H1 (cell line): ENCODE results near the gene CWC27. TPM values are rescaled to one million over a fixed set of nuclear protein-coding genes. Genes with fewer than 3 reads are reported as not detected.

ENCODE experiments used
- CTCF ChIA-PET: fragments of 300-600 bp; sonication (Branson Sonifier 250); formaldehyde crosslinking; loops from one replicate; lab custom pipeline; 2021; ENCODE audit not compliant: partially characterized antibody; lab: Charles Lee
- POLR2A ChIA-PET: fragments of 300-600 bp; sonication (Branson Sonifier 250); formaldehyde crosslinking; loops from one replicate; lab custom pipeline; 2021; ENCODE audit warnings: inconsistent platforms; ENCODE audit not compliant: partially characterized antibody; lab: Charles Lee
- DNase-seq, 2 experiments: peaks; one replicate each; pipeline versions ENCODE4 v3.0.0 to v3.0.0-alpha.2; 2010 to 2022; ENCODE audit warnings: low spot score in 2 of 2, low read depth in 1 of 2, mixed read lengths in 1 of 2
- FAIRE-seq: peaks from 2 replicates; lab custom pipeline; 2011; peaks lifted over from hg19 to GRCh38; lab: Jason Lieb, UNC
- H2AFZ ChIP-seq: 2 replicates; pipeline ENCODE4 v1.8.1; 2012; ENCODE audit warnings: low read length, inconsistent platforms
- H2AK5ac ChIP-seq: 2 replicates; pipeline ENCODE4 v1.6.1; 2013; ENCODE audit warnings: low read depth, low read length
- H2BK120ac ChIP-seq: replicated peaks from 2 replicates; pipeline ENCODE3; 2013; ENCODE audit warnings: low read depth, low read length, inconsistent platforms
- H2BK12ac ChIP-seq: 2 replicates; pipeline ENCODE4 v1.6.1; 2013; ENCODE audit warnings: low read depth, low read length
- H2BK15ac ChIP-seq: 2 replicates; pipeline ENCODE4 v1.6.1; 2013; ENCODE audit warnings: low read length
- H2BK20ac ChIP-seq: 2 replicates; pipeline ENCODE4 v1.6.1; 2013; ENCODE audit warnings: low read length
- H2BK5ac ChIP-seq: 2 replicates; pipeline ENCODE4 v1.6.1; 2013; ENCODE audit warnings: low read depth, low read length
- H3K14ac ChIP-seq: 2 replicates; pipeline ENCODE4 v1.6.1; 2013; ENCODE audit warnings: inconsistent platforms; ENCODE audit not compliant: insufficient read length
- H3K18ac ChIP-seq: 2 replicates; pipeline ENCODE4 v1.6.1; 2013; ENCODE audit warnings: low read length; ENCODE audit errors: extremely low read depth
- H3K23ac ChIP-seq: 2 replicates; pipeline ENCODE4 v1.6.1; 2013; ENCODE audit warnings: inconsistent platforms; ENCODE audit not compliant: insufficient read length
- H3K23me2 ChIP-seq: 2 replicates; pipeline ENCODE4 v1.6.1; 2013; ENCODE audit warnings: low read depth, low read length
- H3K27ac ChIP-seq: 2 replicates; pipeline ENCODE4 v1.6.1; 2011; ENCODE audit warnings: low read depth, low read length, inconsistent platforms
- H3K27me3 ChIP-seq, 4 experiments: replicated peaks in 1 of 4; 1 replicate in 1 of 4; 2 replicates in 3 of 4; pipeline versions ENCODE4 v1.6.1 to v1.8.1; 2011 to 2013; ENCODE audit warnings: low read length in 3 of 4, mild to moderate bottlenecking in 3 of 4, inconsistent platforms in 2 of 4, mixed read lengths in 2 of 4, moderate library complexity in 1 of 4; ENCODE audit not compliant: control insufficient read depth in 3 of 4, insufficient read depth in 3 of 4; ENCODE audit errors: extremely low read depth in 1 of 4
- H3K36me3 ChIP-seq, 4 experiments: 2 replicates each; pipeline versions ENCODE4 v1.6.1 to v1.8.1; 2011 to 2013; ENCODE audit warnings: mild to moderate bottlenecking in 4 of 4, low read length in 3 of 4, moderate library complexity in 2 of 4, control low read depth in 1 of 4, inconsistent platforms in 1 of 4; ENCODE audit not compliant: insufficient read depth in 4 of 4, control insufficient read depth in 2 of 4
- H3K4ac ChIP-seq: replicated peaks from 2 replicates; pipeline ENCODE3; 2013; ENCODE audit warnings: low read length, low read depth, mixed read lengths, inconsistent platforms; ENCODE audit not compliant: insufficient read length
- H3K4me1 ChIP-seq, 4 experiments: replicated peaks in 1 of 4; 1 replicate in 1 of 4; 2 replicates in 3 of 4; pipeline versions ENCODE4 v1.6.1 to v1.8.1; 2011 to 2013; ENCODE audit warnings: low read length in 3 of 4, inconsistent platforms in 2 of 4, mixed read lengths in 1 of 4; ENCODE audit not compliant: insufficient read depth in 4 of 4, control insufficient read depth in 3 of 4
- H3K4me2 ChIP-seq, 2 experiments: 2 replicates each; pipeline versions ENCODE4 v1.6.1 to v1.8.1; 2011 to 2013; ENCODE audit warnings: low read depth in 2 of 2, low read length in 2 of 2, control low read depth in 1 of 2, inconsistent platforms in 1 of 2, mild to moderate bottlenecking in 1 of 2; ENCODE audit not compliant: insufficient read depth in 1 of 2
- H3K4me3 ChIP-seq, 4 experiments: fragments of 200-600, 300-600 bp in 1 of 4; sonication (generic), shearing (Covaris generic), sonication (Bioruptor Twin) in 1 of 4; 2 replicates each; pipeline versions ENCODE4 v1.5.1 to v1.8.1; 2011 to 2016; ENCODE audit warnings: low read length in 4 of 4, low read depth in 3 of 4, control low read depth in 2 of 4, inconsistent platforms in 2 of 4, mild to moderate bottlenecking in 2 of 4, mixed read lengths in 1 of 4, moderate library complexity in 1 of 4; ENCODE audit not compliant: insufficient read depth in 2 of 4; ENCODE audit errors: extremely low read depth in 1 of 4
- H3K56ac ChIP-seq: replicated peaks from 2 replicates; pipeline ENCODE3; 2013; ENCODE audit warnings: low read depth, mild to moderate bottlenecking, mixed read lengths, low read length, inconsistent platforms; ENCODE audit not compliant: insufficient read length
- H3K79me1 ChIP-seq: 2 replicates; pipeline ENCODE4 v1.6.1; 2013; ENCODE audit warnings: low read depth, low read length, control low read depth
- H3K79me2 ChIP-seq, 2 experiments: 2 replicates each; pipeline versions ENCODE4 v1.6.1 to v1.8.1; 2012 to 2013; ENCODE audit warnings: low read length in 2 of 2, mild to moderate bottlenecking in 2 of 2, inconsistent platforms in 1 of 2; ENCODE audit not compliant: insufficient read depth in 2 of 2, control insufficient read depth in 1 of 2
- H3K9ac ChIP-seq, 4 experiments: replicated peaks in 1 of 4; 1 replicate in 1 of 4; 2 replicates in 3 of 4; pipeline versions ENCODE4 v1.6.1 to v1.8.1; 2011 to 2013; ENCODE audit warnings: low read depth in 3 of 4, low read length in 3 of 4, control low read depth in 2 of 4, mild to moderate bottlenecking in 2 of 4, moderate library complexity in 2 of 4, inconsistent platforms in 1 of 4; ENCODE audit errors: extremely low read depth in 1 of 4
- H3K9me3 ChIP-seq, 2 experiments: 2 replicates each; pipeline versions ENCODE4 v1.6.1 to v1.8.1; 2012 to 2013; ENCODE audit warnings: mild to moderate bottlenecking in 2 of 2, moderate library complexity in 2 of 2, control low read depth in 1 of 2, inconsistent platforms in 1 of 2, low read depth in 1 of 2, low read length in 1 of 2, mixed read lengths in 1 of 2; ENCODE audit not compliant: insufficient read depth in 2 of 2
- H4K20me1 ChIP-seq, 2 experiments: replicated peaks in 1 of 2; 2 replicates each; pipeline versions ENCODE3 to v1.8.1; 2011 to 2013; ENCODE audit warnings: inconsistent platforms in 2 of 2, low read length in 2 of 2, mild to moderate bottlenecking in 1 of 2; ENCODE audit not compliant: insufficient read depth in 2 of 2, control insufficient read depth in 1 of 2
- H4K5ac ChIP-seq: 2 replicates; pipeline ENCODE4 v1.6.1; 2013; ENCODE audit warnings: low read length, low read depth, mixed read lengths, inconsistent platforms; ENCODE audit not compliant: insufficient read length
- H4K8ac ChIP-seq: 2 replicates; pipeline ENCODE4 v1.8.0; 2013; ENCODE audit warnings: mild to moderate bottlenecking, moderate library complexity, low read length, inconsistent platforms; ENCODE audit not compliant: insufficient read depth; ENCODE audit errors: extremely low read depth
- H4K91ac ChIP-seq: replicated peaks from 2 replicates; pipeline ENCODE3; 2013; ENCODE audit warnings: low read length, mixed read lengths, inconsistent platforms; ENCODE audit not compliant: insufficient read length
- CREB1 ChIP-seq: IDR thresholded peaks from 2 replicates; pipeline ENCODE4 v1.6.1; 2012; ENCODE audit warnings: inconsistent platforms
- HDAC2 ChIP-seq, 2 experiments: fragments of 300-600 bp in 1 of 2; sonication (generic) in 1 of 2; IDR thresholded peaks; 2 replicates each; pipeline ENCODE4 v1.6.1; 2011 to 2012; ENCODE audit warnings: low read depth in 2 of 2, low read length in 2 of 2, mild to moderate bottlenecking in 2 of 2, moderate library complexity in 2 of 2, borderline replicate concordance in 1 of 2, inconsistent platforms in 1 of 2
- JUND ChIP-seq: IDR thresholded peaks from 2 replicates; pipeline ENCODE4 v1.6.1; 2011; ENCODE audit warnings: mild to moderate bottlenecking, improper control_type of control experiment, low read length
- KDM1A ChIP-seq: fragments of 200-600, 300-600 bp; sonication (generic); IDR thresholded peaks from 2 replicates; pipeline ENCODE4 v1.7.1; 2016; ENCODE audit warnings: mild to moderate bottlenecking, low read length, borderline replicate concordance
- MAX ChIP-seq: IDR thresholded peaks from 2 replicates; pipeline ENCODE4 v1.6.1; 2012; ENCODE audit warnings: inconsistent platforms
- NANOG ChIP-seq: IDR thresholded peaks from 2 replicates; pipeline ENCODE4 v1.6.1; 2011; ENCODE audit warnings: low read length, low read depth, mild to moderate bottlenecking, inconsistent platforms; ENCODE audit not compliant: insufficient read depth, poor library complexity, severe bottlenecking
- POLR2AphosphoS5 ChIP-seq: IDR thresholded peaks from 2 replicates; pipeline ENCODE4 v1.6.1; 2011; ENCODE audit warnings: low read depth, low read length
- POU5F1 ChIP-seq: IDR thresholded peaks from 2 replicates; pipeline ENCODE4 v1.6.1; 2011; ENCODE audit warnings: low read depth, mild to moderate bottlenecking, low read length, moderate library complexity
- SAP30 ChIP-seq: fragments of 300-600 bp; sonication (generic); IDR thresholded peaks from 2 replicates; pipeline ENCODE4 v1.7.1; 2012; ENCODE audit warnings: low read length, moderate library complexity, mild to moderate bottlenecking, inconsistent platforms; ENCODE audit not compliant: insufficient read depth, insufficient replicate concordance
- SIN3A ChIP-seq, 2 experiments: IDR thresholded peaks in 1 of 2; conservative IDR thresholded peaks in 1 of 2; 2 replicates each; pipeline ENCODE4 v1.6.1; 2011 to 2012; ENCODE audit warnings: low read length in 2 of 2, improper control_type of control experiment in 1 of 2, low read depth in 1 of 2, mild to moderate bottlenecking in 1 of 2
- SP4 ChIP-seq: IDR thresholded peaks from 2 replicates; pipeline ENCODE4 v1.6.1; 2012; ENCODE audit warnings: low read length, inconsistent platforms
- TEAD4 ChIP-seq: IDR thresholded peaks from 2 replicates; pipeline ENCODE4 v1.6.1; 2012; ENCODE audit warnings: low read depth, low read length, inconsistent platforms, mixed read lengths
- WGBS, 2 experiments: shearing (Covaris generic) in 1 of 2; methylation state at CpG; one replicate each; pipeline versions ENCODE4 v1.1.6 to v1.1.7; 2013 to 2015; ENCODE audit warnings: low lambda C conversion rate in 2 of 2, mixed read lengths in 2 of 2, inconsistent platforms in 1 of 2, low coverage in 1 of 2, missing lambda C conversion rate in 1 of 2; ENCODE audit not compliant: insufficient replicate concordance in 2 of 2, insufficient coverage in 1 of 2, insufficient read length in 1 of 2; ENCODE audit errors: extremely low coverage in 1 of 2, missing lambda C conversion rate in 1 of 2; 5-methylcytosine and 5-hydroxymethylcytosine counted together
- polyA plus RNA-seq, 7 experiments: library from polyadenylated mRNA; depleted of rRNA in 3 of 7; stranded (reverse) in 5 of 7; unstranded in 2 of 7; fragments of >200 nt in 5 of 7; fragments of 200-250 nt in 2 of 7; gene quantifications; 1 replicate in 5 of 7; 2 replicates in 1 of 7; 4 replicates in 1 of 7; pipeline versions ENCODE4 v1.2.1 to v1.2.3, GENCODE V29; 2011 to 2013; ENCODE audit warnings: missing spikeins in 2 of 7, mixed read lengths in 2 of 7
- total RNA-seq: library from RNA; stranded (reverse); fragmentation: NEBNext Ultra II Directional; extraction: Animal tissue kit (Norgen Biotek cat#: 25700); gene quantifications from 2 replicates; pipeline ENCODE4 v1.2.1, GENCODE V29; 2021

The CWC27 gene
- total and polyA plus RNA-seq, 2 of the 8 experiments (the other 6 are each of a cell fraction or from before 2014, with no cell fraction given) = 24.9 to 43.4 TPM

GRCh38 chr5:64765804-64766504 is 2.8 kb upstream of the CWC27 start:
- Histone ChIP-seq H3K18ac (no peak overlapping the region), H4K20me1 (peaks cover 0 to 2% of the 10 kb centered on the region in 2 experiments), H3K23me2 (0 out of 2 replicates have a peak, but pooled peaks cover 2% of the 10 kb centered on the region), H3K27me3 (no peaks in the 10 kb centered on the region), H3K27ac (no peak overlapping the region), H2BK15ac (no peak overlapping the region), H3K4me1 (peaks cover 0 to 9% (median 3%) of the 10 kb centered on the region in 4 experiments; a peak in 4 of 7 replicates), H2BK5ac (no peak overlapping the region), H3K56ac (no peak overlapping the region), H3K9me3 (no peaks in the 10 kb centered on the region), H3K4me3 (no peak overlapping the region), H3K79me1 (peaks cover 6% of the 10 kb centered on the region), H4K91ac (no peak overlapping the region), H2AFZ (no peak overlapping the region), H3K9ac (no peak overlapping the region; a peak in 1 of 7 replicates), H2AK5ac (no peak overlapping the region), H4K5ac (no peak overlapping the region), H3K23ac (no peak overlapping the region), H2BK12ac (no peak overlapping the region), H2BK20ac (no peak overlapping the region), H4K8ac (no peak overlapping the region), H3K14ac (no peak overlapping the region), H2BK120ac (no peak overlapping the region), H3K4ac (no peak overlapping the region), H3K36me3 (peaks cover 2 to 31% (median 11%) of the 10 kb centered on the region in 4 experiments; a peak in 4 of 8 replicates), H3K79me2 (peaks cover 15 to 84% of the 10 kb centered on the region in 2 experiments; a peak in 3 of 4 replicates), H3K4me2 (no peak overlapping the region; a peak in 1 of 4 replicates)
- CTCF ChIA-PET = interaction anchor here (2.6 kb wide), 1 partner anchor 131 kb away, joined by 14 read pairs; no protein-coding TSS in a partner anchor
- DNase-seq (no peak), FAIRE-seq (no peak)
- WGBS, 2 experiments = 93% methylated on average over 2 of the region's 2 CpGs; no CpG with 5 or more reads in 1 of the 2 experiments
- POLR2A ChIA-PET = interaction anchor here (0.6 to 1.4 kb wide), 2 partner anchors 8 to 12 kb away, joined by 3 read pairs; no protein-coding TSS in a partner anchor
- TF ChIP-seq CREB1 (no peak), POLR2AphosphoS5 (no peak), TEAD4 (no peak), POU5F1 (no peak), SIN3A (conservative IDR thresholded peaks at IDR 0.05 in 1 of 2, IDR thresholded peaks at IDR 0.05 in 1 of 2; ENCODE audit: low read depth in 1 of 2, low read length in 2 of 2) (no peak), NANOG (no peak), HDAC2 (IDR thresholded peaks at IDR 0.05; ENCODE audit: borderline replicate concordance in 1 of 2, low read depth in 2 of 2, low read length in 2 of 2) (no peak), JUND (no peak), SP4 (no peak), MAX (no peak), KDM1A (no peak), SAP30 (no peak)
